ENCODE results near the gene WDR18.

The WDR18 gene, protein sequence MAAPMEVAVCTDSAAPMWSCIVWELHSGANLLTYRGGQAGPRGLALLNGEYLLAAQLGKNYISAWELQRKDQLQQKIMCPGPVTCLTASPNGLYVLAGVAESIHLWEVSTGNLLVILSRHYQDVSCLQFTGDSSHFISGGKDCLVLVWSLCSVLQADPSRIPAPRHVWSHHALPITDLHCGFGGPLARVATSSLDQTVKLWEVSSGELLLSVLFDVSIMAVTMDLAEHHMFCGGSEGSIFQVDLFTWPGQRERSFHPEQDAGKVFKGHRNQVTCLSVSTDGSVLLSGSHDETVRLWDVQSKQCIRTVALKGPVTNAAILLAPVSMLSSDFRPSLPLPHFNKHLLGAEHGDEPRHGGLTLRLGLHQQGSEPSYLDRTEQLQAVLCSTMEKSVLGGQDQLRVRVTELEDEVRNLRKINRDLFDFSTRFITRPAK

DNA sequence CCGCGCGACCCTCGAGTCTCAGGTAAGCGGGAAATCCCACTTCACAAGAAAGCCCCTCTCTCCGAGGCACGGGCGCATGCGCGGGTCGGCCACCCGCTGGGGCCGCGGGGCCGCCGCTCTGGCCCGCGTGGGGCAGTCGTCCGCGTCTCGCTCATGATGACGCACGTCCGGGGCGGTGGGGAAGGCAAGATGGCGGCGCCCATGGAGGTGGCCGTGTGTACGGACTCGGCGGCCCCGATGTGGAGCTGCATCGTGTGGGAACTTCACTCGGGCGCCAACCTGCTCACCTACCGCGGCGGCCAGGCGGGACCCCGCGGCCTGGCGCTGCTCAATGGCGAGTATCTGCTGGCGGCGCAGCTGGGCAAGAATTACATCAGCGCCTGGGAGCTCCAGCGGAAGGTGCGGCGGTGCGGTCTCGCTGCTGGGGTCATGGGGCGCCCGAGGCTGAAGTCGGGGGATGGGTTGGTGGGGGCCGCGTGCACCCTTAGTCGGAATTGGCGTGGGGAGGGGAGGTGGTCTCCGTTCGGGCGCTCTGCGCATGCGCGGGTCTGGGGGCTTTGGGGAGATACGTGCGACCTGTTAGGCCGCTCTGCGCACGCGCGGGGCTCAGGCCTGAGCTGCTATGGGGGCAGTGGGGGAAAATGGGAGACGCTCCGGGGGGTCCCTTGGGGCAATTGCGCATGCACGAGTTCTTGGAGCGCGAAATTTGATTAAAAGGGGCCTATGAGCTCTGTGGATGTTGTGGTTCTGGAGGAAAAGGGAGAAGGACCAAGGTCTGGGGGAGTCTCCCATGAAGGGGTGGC, at the start of gene WDR18:
WDR18 (plus strand) TSS at position 181 of the 803 bp plus-strand sequence; CDS start at position 190, 9 bp downstream.
- peak; percentile 73 to 86 for DNase-seq (ENCODE audit: low read depth in 1 of 2, low spot score in 1 of 2)

DNA sequence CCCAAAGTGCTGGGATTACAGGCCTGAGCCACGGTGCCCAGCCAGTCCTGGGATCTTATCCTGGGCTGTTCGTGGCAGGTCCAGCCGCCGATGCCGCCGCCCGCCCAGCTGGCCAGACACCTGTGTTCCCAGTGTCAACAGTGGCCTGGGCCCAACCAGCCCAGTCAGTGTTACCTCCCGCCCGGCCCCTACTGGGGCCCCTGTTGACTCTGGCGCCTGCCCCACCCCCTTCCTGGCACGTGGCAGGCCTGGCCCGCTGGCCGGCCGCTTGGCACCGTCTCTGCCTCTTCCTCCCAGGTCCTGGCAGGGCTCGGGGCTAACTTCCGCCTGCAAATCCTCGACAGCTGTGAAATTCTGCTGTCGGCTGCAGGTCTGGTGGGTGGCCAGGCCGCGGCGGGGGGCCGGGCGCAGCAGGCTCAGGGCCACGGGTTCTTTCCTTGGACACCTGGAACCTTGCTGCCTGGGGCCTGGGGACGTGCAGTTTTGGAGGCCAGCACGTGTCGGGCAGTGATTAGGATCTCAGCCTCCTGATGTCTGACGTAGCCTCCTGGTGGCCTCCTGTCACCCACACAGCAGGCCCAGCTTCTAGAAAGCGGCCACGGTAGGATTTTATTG, 49.2 kb upstream of the WDR18 start:
- no peak for DNase-seq (ENCODE audit: low read depth in 1 of 2, low spot score in 1 of 2)

DNA sequence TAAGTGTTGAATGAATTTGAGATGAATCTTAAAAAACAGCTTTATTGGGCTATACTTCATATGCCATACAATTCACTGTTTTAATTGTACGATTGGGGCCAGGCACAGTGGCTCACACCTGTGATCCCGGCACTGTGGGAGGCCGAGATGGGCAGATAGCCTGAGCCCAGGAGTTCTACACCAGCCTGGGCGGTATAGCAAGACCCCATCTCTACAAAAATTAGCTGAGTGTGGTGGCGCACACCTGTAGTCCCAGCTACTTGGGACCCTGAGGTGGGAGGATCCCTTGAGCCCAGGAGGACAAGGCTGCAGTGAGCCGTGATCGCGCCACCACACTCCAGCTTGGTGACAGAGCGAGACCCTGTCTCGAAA, 48.0 kb upstream of the WDR18 start:
- no peak for DNase-seq (ENCODE audit: low read depth in 1 of 2, low spot score in 1 of 2)

DNA sequence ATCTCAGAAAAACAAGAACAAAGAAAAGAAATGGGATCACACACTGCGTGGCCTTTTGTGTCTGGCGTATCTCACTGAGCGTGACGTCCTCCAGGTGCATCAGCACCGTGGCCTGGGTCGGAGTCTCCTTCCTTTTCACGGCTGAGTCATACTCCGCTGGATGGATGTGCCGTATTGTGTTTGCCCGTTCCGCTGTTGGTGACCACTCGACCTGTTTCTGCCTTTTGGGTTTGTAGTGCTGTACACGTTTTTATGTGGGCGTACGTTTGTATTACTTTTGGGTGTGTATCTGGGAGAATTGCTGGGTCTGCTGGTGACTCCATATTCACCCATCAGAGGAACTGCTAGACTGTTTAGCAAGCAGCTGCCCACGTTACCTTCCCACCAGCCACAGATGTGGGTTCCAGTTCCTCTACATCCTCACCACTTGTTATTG, 46.9 kb upstream of the WDR18 start:
- no peak for DNase-seq (ENCODE audit: low read depth in 1 of 2, low spot score in 1 of 2)

DNA sequence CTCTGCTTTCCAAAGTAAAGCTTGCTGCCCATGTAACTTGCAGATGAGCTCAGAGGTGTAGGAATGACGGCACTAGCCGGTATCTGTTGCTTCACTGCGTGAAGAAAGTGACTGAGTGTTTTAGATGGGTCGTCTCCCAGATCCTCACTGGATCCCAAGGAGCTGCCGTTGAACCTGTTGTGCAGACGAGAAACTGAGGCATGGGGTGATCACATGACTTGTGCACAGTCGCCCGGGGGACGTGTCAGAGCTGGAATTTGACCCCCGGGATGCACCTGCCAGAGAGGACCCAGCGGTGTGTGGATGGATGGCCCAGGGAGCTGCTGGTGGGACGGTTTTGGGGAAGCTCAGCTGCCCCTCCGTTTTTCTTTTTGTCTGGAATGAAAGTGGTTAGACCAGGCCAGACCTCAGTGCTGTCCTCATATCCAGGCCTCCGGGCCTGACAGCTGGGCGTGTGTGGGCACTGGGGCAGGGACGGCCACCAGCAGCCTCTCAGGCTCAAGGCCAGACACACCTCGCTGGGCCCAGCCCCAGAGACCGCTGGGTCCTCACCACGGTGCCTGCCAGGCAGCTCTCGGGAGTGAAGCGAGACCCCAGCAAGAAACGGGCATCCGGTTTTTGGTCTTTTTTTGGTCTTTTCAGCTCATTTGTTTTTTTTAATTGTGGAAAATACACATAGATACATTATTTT, 45.8 kb upstream of the WDR18 start:
- DNase-seq (ENCODE audit: low read depth in 1 of 2, low spot score in 1 of 2): no peak

DNA sequence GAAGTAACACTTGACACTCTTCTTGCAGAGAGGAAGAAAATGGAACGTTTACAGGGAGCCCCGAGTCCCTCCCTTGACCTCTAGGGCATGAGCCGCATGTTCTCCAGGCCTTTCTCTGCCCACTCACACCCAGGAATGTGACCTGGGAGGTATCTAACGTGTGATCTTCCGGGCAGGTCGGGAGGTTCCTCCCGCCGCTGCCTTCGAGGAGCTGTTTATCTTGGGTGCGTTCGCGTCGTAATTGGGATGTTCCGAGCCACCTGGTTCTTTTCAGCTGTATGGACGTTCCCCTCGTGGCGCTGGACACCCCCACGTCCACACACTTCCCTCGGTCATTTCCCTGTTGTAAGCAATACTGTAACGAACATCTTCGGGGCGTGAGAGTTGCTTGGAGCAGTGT, 44.7 kb upstream of the WDR18 start:
- no peak for DNase-seq (ENCODE audit: low read depth in 1 of 2, low spot score in 1 of 2)

DNA sequence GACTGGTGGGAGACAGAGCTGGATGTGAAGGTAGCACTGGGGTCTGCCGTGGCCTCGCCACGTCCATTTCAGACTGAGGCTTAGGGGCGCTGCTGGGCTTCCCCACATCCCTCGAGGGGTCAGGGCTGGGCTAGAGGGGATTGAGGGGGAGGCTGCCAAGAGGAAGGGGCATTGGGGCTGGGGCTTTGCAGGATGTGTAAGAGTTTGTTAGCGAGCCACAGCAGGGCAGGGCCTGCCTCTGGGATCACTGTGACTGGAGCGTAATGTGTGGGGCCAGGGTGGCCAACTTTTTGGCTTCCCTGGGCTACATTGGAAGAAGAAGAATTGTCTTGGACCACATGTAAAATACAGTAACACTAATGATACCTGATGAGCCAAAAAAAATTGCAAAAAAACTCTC, 44.2 kb upstream of the WDR18 start:
- DNase-seq (ENCODE audit: low read depth in 1 of 2, low spot score in 1 of 2): no peak

DNA sequence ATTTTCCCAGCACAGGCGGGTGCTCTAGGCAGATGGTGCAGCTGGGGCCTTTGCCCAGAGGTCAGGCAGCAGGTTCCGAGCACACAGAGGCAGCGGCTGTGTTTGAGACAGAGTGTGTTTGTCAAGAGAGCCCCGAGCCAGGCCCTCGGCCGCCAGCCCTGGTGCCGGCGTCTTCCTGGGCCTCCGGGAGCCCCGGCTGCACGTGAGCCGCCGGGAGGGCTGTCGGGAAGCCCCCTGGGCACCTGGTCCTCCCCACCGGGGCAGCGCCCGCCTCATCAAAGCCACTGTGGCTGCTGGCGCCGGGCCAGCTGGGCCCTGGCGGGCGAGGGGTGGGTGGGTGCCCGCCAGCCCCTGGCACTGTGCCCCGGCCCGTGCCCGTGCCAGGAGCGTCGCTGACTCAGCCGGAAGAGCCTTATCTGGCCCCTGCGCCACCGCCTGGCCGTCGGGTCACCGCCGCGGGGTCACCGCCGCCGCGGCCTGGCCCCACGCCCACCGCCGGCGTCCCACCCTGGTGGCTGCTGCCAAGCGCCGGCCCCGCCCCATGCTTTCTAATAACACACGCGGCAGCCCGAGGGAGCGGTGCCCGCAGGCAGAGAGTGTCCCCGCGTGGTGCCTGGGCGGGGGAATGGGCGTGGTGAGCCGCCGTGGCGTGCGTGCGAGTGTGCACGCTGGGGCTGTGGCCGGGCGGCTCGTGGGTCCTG, 43.4 kb upstream of the WDR18 start:
- DNase-seq (ENCODE audit: low read depth in 1 of 2, low spot score in 1 of 2): peak; percentile 36 to 54

DNA sequence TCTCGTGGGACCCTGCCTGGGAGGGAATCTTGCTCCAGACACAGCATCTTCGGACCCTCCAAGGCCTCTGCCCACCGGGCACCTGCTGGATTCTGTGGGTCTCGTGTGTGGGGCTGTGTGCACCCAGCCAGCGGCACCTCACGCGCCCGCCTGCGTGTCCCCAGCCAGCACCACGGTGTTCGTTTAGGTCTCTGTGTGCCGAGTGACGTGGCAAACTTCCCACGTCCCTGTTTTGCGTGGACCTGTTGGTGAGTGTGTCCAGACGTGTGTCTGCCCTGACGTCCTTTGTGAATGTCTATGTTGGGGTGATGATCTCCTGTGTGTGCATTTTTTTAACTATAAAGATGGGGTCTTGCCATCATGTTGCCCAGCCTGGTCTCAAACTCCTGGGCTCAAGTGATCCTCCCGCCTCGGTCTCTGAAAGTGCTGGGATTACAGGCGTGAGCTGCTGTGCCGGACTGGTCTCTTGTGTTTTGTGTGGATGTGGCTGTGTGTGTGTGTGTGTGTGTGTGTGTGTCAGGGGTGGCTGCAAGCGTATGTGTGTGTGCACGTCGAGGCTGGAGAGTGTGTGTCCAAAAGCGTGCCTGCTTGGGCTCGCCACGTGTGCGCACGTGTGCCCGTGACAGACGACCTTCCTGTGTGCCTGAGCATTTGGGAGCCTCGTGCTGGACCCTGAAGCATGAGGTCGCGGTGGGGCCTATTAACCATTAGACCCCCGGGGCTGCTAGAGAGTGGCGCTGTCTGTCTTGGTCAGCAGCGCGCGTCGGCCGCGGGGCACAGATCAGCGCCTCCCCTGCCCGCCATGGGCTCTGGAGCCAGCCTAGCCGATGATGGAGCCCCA, 42.6 kb upstream of the WDR18 start:
- no peak for DNase-seq (ENCODE audit: low read depth in 1 of 2, low spot score in 1 of 2)

DNA sequence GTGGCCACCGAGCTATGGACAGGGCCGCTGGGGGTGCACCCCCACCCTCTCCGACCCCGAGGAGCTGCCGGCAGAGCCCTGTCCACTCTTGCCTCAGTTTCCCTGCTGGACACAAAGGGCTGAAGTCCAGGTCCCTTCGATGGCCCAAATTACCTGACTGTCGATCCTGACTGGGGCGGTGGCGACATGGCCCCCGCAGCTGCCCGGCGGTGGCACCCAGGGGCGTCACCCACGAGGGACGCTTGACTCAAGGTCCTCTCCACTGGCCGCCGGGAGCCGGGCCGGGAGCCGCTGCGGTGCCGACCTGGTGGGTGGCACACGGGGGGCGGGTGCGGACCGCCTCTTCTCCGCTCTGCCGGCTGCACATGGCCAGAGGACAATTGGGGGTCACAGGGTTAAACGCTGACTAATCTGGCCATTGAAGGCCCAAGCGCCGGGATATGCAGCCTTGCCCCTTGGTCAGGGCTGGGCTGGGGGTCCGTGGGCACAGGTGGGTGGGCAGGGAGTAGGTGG, 42.0 kb upstream of the WDR18 start:
- no peak for DNase-seq (ENCODE audit: low read depth in 1 of 2, low spot score in 1 of 2)

DNA sequence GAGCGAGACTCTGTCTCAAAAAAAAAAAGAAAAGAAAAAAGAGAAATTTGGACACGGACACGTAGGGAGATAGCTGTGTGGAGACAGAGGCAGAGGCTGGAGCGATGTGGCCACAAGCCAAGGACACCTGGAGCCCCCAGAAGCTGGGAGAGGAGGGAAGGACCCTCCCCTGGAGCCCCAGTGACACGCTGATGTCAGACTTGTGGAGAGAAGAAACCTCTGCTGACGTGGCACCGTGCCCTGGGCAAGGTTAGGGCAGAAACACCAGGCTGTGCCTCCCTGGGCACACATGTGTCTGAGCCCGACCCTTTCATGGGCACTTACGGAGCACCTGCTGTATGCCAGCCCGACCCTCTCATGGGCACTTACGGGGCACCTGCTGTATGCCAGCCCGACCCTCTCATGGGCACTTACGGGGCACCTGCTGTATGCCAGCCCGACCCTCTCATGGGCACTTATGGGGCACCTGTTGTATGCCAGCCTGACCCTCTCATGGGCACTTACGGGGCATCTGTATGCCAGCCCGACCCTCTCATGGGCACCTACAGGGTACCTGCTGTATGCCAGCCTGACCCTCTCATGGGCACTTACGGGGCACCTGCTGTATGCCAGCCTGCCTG, 40.5 kb upstream of the WDR18 start:
- no peak for DNase-seq (ENCODE audit: low read depth in 1 of 2, low spot score in 1 of 2)

DNA sequence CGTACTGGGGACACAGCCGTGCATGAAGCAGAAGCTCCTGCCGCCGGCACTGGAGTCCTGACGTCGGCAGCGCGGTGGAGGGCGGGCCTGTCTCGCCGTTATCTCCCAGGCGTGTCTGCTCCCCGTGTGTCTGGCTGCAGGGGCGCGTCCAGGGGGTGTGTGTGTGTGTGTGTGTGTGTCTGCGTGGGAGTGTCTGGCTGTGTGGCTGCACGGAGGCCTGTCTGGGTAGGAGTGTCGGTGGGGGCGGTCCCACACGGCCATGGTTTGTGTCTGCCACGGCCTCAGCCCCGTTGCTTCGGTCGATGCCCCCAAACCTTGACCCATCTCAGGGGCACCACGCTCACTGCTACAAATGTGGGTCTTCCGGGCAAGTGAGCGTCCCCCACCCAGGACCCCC, 40.0 kb upstream of the WDR18 start:
- no peak for DNase-seq (ENCODE audit: low read depth in 1 of 2, low spot score in 1 of 2)

DNA sequence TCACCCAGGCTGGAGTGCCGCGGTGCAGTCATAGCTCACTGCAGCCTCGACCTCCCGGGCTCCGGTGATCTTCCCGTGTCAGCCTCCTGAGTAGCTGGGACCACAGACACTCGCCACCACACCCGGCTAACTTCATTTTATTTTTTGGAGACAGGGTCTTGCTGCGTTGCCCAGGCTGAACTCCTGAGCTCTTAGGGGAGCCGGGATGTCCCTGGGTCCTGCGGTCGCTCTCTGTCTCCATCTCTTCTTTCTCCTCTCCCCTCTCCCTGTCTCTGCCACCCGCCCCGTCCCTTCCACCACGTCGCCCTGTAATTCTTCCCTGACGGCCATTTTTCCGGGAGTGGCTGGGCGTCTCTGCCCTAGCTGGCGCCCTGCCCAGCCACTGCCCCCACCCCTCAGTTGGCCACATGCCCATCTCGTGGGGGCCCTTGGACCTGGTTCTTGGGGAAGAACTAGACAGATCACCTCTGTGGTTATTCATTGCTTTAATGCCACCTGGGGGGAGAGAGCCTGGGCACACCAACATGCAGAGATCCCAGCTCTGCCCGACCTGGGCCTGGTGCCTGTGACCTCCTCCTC, 39.4 kb upstream of the WDR18 start:
- DNase-seq (ENCODE audit: low read depth in 1 of 2, low spot score in 1 of 2): no peak

DNA sequence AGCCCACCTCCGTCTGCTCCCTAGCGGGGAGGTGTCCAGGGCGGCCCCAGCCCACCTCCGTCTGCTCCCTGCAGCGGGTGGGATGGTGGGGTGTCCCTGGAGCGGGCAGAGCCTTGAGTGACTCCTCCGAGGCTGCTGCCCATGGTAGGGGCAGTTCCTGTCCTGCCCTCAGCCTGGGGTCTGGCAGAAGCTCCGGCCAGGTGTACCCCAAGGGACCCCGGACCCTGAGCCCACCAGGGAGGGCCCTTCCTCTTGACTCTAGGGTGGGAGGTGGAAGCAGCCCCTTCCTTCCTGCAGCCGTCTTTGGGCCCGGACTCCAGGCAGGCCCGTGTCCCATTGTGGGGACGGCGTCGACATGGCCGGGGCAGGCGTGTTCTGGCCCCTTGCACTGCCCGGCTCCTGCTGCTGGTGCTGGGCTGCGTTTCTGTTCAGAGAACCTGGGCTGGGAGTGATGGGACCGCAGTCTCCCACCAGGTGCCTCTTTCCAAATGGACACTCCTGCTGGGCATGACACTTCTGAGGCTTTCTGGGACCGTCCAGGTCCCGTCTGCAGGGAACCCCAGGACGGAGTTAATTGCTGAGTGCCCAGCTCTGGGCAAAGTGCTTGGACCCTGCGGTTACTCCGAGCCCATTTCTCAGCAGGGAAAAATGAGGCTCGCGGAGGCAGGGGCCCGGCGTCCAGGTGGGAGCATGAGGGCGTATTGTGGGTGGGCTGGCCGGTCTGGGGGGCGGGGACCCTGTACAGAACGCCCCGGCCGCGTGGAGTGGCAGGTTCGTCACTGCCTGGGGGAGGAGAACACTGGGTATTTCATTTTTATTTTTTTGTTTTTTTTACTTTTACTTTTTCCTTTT, 38.5 kb upstream of the WDR18 start:
- DNase-seq (ENCODE audit: low read depth in 1 of 2, low spot score in 1 of 2): no peak

DNA sequence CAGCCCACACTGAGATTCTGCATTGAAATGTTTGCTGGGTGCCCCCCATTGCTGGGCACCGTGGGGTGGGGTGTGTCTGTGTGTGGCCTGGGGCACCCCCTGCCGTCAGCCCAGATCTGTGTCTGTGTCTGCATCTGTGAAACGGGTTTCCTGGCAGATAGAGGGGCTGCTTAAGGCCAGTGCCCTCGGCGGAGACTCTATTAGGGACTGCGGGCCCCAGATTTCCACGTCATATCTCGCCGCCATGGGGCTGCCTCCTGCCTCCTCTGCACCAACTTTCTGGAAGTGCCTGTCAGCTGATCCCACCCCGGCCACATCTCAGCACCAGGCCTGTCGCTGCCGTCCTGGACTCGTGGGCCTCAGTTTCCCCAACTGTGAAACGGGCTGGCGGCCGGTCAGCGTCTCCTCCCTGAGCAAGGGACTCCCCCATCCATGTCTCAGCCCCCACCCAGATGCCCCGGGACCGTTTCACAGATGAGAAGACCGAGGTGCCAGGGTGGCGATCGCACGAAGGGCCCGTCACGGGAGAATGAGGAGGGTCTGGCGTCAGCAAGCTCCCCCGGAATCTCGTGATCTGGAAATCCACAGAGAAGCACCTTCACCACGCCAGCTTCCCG, 36.9 kb upstream of the WDR18 start:
- DNase-seq (ENCODE audit: low read depth in 1 of 2, low spot score in 1 of 2): no peak

DNA sequence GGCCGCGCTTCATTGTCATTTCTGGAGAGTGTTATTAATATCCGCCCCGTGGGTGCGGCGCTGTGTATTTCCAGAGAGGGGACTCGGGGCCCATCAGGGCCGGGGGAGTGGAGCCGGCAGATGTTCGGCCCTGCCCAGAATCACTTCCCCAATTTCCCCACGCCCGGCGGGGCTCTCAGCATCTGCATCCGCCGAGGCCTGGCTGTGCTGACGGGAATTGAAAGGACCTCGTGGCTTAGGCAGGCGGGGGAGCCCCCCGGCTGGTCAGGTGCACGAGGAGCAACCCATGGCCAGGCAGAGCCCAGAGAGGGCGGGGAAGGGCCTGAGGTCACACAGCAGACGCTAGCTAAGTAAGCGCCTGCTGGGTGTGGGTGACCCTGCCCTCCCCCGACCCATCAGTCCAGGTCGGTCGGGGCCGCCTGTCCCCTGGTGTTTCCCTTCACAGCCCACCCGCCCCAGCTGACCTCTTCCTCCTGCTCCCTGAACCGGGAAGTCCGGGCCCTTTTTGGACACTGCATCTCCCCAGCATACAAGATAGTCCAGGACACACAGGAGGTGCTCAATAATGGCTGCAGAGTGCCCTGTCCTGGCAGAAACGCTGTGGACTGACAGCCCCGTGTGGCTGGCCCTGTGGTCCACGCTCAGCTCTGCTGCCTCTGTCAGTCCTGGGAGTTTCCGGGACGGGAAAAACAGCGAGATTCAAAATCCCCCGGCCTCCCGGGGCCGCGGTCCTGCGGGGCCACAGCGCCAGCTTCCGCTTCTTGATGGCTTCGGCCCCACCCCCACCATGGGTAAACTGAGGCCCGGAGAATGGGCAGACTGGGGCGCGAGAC, 36.2 kb upstream of the WDR18 start:
- DNase-seq (ENCODE audit: low read depth in 1 of 2, low spot score in 1 of 2): no peak

Data from activated T-helper 1 cell treated with anti-CD3 and anti-CD28 coated beads, Interleukin-2, amount 50 U/mL, for 16 hours (primary cell).